ENCODE results near the gene MOCOS. TPM values are rescaled to one million over a fixed set of nuclear protein-coding genes. Genes with fewer than 3 reads are reported as not detected.

Gene MOCOS
- total and polyA plus RNA-seq, 2 donors (not counting 1 experiment from before 2014, with no cell fraction given) = 0.01 to 0.05 TPM

DNA sequence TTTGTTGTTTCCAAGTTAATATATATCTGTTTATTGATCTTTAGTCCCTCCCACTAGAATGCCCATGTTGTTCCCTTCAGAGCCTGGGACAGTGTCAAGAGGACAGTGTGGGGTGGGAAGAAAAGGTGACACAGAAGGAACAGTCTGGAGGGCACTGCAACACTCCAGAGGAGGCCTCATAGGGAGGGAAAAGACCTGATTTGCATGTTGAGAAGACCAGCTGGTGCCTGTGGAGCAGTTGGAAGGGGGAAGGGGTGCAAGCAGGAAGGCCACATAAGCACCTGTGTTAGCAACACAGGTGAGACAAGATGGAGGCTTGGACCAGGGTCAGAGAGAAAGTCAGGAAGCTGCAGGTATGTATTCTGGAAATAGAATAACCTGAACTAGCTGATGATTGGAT is 62.1 kb downstream of the MOCOS start:
- peaks cover 7% of the 10 kb centered on the region for H3K4me1 Mint-ChIP-seq
- ATAC-seq (ENCODE audit: low read depth) = no peak
- intact Hi-C loops (cut with micrococcal nuclease) = no loop called here

GRCh38 chr18:36250827-36251226 is 63.5 kb downstream of the MOCOS start:
- Mint-ChIP-seq H3K27ac (no peak overlapping the region), H3K27me3 (peaks cover 51% of the 10 kb centered on the region), H3K4me3 (no peak overlapping the region), H3K9me3 (ENCODE audit: insufficient read depth) (peaks cover 3% of the 10 kb centered on the region), H3K4me1 (peaks cover 7% of the 10 kb centered on the region)
- no peak overlapping the region for H3K9ac ChIP-seq (ENCODE audit: low read length)
- no peak for DNase-seq
- H3K36me3 ChIP-seq (replicated peaks in 1 of 2; ENCODE audit: control extremely low read depth in 1 of 2, control insufficient read depth in 1 of 2, extremely low read depth in 1 of 2, insufficient read depth in 2 of 2, low read length in 1 of 2) = no peaks in the 10 kb centered on the region
- TF ChIP-seq CTCF (IDR thresholded peaks at IDR 0.05) (no peak), EZH2 (IDR thresholded peaks at IDR 0.05; ENCODE audit: borderline replicate concordance, insufficient read depth, low read depth, low read length, poor library complexity, severe bottlenecking) (no peak)
- no peak overlapping the region for H2AFZ ChIP-seq (ENCODE audit: insufficient read depth, low read depth, low read length, poor library complexity, severe bottlenecking)
- WGBS (ENCODE audit: insufficient coverage) = no CpG with 5 or more reads among the region's 2 CpGs
- intact Hi-C loops (cut with micrococcal nuclease) = no loop called here
- H4K20me1 ChIP-seq (ENCODE audit: control insufficient read depth, insufficient read depth, low read length, poor library complexity, severe bottlenecking) = no peaks in the 10 kb centered on the region
- ChIA-PET CTCF (no interaction called here), POLR2A (no interaction called here)
- ATAC-seq (ENCODE audit: low read depth) = no peak
- no peak overlapping the region for H3K27ac ChIP-seq (ENCODE audit: low read length in 2 of 2)
- no peak overlapping the region for H3K4me3 ChIP-seq (ENCODE audit: control extremely low read depth in 1 of 5, extremely low read depth in 1 of 5, insufficient read depth in 1 of 5, low read depth in 2 of 5, low read length in 4 of 5)
- H3K4me2 ChIP-seq (replicated peaks; ENCODE audit: low read depth, low read length, poor library complexity, severe bottlenecking) = no peak overlapping the region
- H3K27me3 ChIP-seq (replicated peaks in 1 of 4; ENCODE audit: control extremely low read depth in 1 of 4, control insufficient read depth in 3 of 4, insufficient read depth in 4 of 4, low read length in 3 of 4) = peaks cover 0 to 20% (median 4%) of the 10 kb centered on the region in 4 experiments
- H3K4me1 ChIP-seq (ENCODE audit: control insufficient read depth in 2 of 2, insufficient read depth in 2 of 2, low read length in 2 of 2) = peaks cover 0 to 3% of the 10 kb centered on the region in 2 donors
- H3K9me3 ChIP-seq (ENCODE audit: control extremely low read depth in 1 of 3, control insufficient read depth in 2 of 3, insufficient read depth in 1 of 3, low read length in 2 of 3) = peaks cover 0 to 10% (median 7%) of the 10 kb centered on the region in 3 donors
- H3K79me2 ChIP-seq (ENCODE audit: control insufficient read depth, insufficient read depth, low read length) = no peaks in the 10 kb centered on the region

More for the DNA sequence above, 62.1 kb downstream of the MOCOS start:
- H3K27ac ChIP-seq (ENCODE audit: low read length in 2 of 2) = no peak overlapping the region
- H3K4me2 ChIP-seq (replicated peaks; ENCODE audit: low read depth, low read length, poor library complexity, severe bottlenecking) = no peak overlapping the region
- H3K79me2 ChIP-seq (ENCODE audit: control insufficient read depth, insufficient read depth, low read length) = no peaks in the 10 kb centered on the region
- no peak overlapping the region for H2AFZ ChIP-seq (ENCODE audit: insufficient read depth, low read depth, low read length, poor library complexity, severe bottlenecking)
- H3K4me3 ChIP-seq (ENCODE audit: control extremely low read depth in 1 of 5, extremely low read depth in 1 of 5, insufficient read depth in 1 of 5, low read depth in 2 of 5, low read length in 4 of 5) = no peak overlapping the region
- H3K27me3 ChIP-seq (replicated peaks in 1 of 4; ENCODE audit: control extremely low read depth in 1 of 4, control insufficient read depth in 3 of 4, insufficient read depth in 4 of 4, low read length in 3 of 4) = peaks cover 0 to 20% (median 4%) of the 10 kb centered on the region in 4 experiments
- no peaks in the 10 kb centered on the region for H4K20me1 ChIP-seq (ENCODE audit: control insufficient read depth, insufficient read depth, low read length, poor library complexity, severe bottlenecking)
- DNase-seq = no peak
- H3K9me3 ChIP-seq (ENCODE audit: control extremely low read depth in 1 of 3, control insufficient read depth in 2 of 3, insufficient read depth in 1 of 3, low read length in 2 of 3) = peaks cover 0 to 10% (median 8%) of the 10 kb centered on the region in 3 donors
- TF ChIP-seq CTCF (IDR thresholded peaks at IDR 0.05) (no peak), EZH2 (IDR thresholded peaks at IDR 0.05; ENCODE audit: borderline replicate concordance, insufficient read depth, low read depth, low read length, poor library complexity, severe bottlenecking) (no peak)
- H3K4me1 ChIP-seq (ENCODE audit: control insufficient read depth in 2 of 2, insufficient read depth in 2 of 2, low read length in 2 of 2) = peaks cover 0 to 3% of the 10 kb centered on the region in 2 donors
- H3K9me3 Mint-ChIP-seq (ENCODE audit: insufficient read depth) = peaks cover 10% of the 10 kb centered on the region
- no peaks in the 10 kb centered on the region for H3K36me3 ChIP-seq (replicated peaks in 1 of 2; ENCODE audit: control extremely low read depth in 1 of 2, control insufficient read depth in 1 of 2, extremely low read depth in 1 of 2, insufficient read depth in 2 of 2, low read length in 1 of 2)
- peaks cover 58% of the 10 kb centered on the region for H3K27me3 Mint-ChIP-seq
- H3K9ac ChIP-seq (ENCODE audit: low read length) = no peak overlapping the region
- CTCF ChIA-PET = no interaction called here
- POLR2A ChIA-PET = no interaction called here
- no peak overlapping the region for H3K27ac Mint-ChIP-seq
- no peak overlapping the region for H3K4me3 Mint-ChIP-seq
